Suprapubic skin (tissue), 4 donors: ENCODE data around the gene CD84.
"Not testable (repeated sequence)": the region's sequence is repeated elsewhere in the genome, so short reads cannot be mapped to it uniquely, and the experiment has no call there.

Source experiments
- POLR2A ChIP-seq, 2 donors: fragments of 450-650 bp; IDR thresholded peaks; one replicate each; pipeline ENCODE4 v1.6.1; 2017; ENCODE audit warnings: antibody characterized with exemption in 2 of 2, mild to moderate bottlenecking in 2 of 2, moderate library complexity in 2 of 2
- POLR2AphosphoS5 ChIP-seq, 3 donors: sonication (generic); formaldehyde crosslinking; IDR thresholded peaks; one replicate each; pipeline ENCODE4 v1.6.1; 2017; ENCODE audit warnings: antibody characterized with exemption in 3 of 3
- TF ChIP-seq, protein P1 (sequence below), 2 donors: fragments of 200-600 bp in 1 of 2; fragments of 450-650 bp in 1 of 2; sonication (generic) in 1 of 2; IDR thresholded peaks; one replicate each; pipeline ENCODE4 v1.5.1; 2016 to 2019; ENCODE audit warnings: antibody characterized with exemption in 2 of 2, mild to moderate bottlenecking in 1 of 2, moderate library complexity in 1 of 2

GRCh38 chr1:160563230-160563629 is 16.1 kb downstream of the CD84 start:
- not testable (repeated sequence) for TF ChIP-seq POLR2A, POLR2AphosphoS5 (IDR thresholded peaks at IDR 0.05)
- TF ChIP-seq, protein P1, sequence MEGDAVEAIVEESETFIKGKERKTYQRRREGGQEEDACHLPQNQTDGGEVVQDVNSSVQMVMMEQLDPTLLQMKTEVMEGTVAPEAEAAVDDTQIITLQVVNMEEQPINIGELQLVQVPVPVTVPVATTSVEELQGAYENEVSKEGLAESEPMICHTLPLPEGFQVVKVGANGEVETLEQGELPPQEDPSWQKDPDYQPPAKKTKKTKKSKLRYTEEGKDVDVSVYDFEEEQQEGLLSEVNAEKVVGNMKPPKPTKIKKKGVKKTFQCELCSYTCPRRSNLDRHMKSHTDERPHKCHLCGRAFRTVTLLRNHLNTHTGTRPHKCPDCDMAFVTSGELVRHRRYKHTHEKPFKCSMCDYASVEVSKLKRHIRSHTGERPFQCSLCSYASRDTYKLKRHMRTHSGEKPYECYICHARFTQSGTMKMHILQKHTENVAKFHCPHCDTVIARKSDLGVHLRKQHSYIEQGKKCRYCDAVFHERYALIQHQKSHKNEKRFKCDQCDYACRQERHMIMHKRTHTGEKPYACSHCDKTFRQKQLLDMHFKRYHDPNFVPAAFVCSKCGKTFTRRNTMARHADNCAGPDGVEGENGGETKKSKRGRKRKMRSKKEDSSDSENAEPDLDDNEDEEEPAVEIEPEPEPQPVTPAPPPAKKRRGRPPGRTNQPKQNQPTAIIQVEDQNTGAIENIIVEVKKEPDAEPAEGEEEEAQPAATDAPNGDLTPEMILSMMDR (IDR thresholded peaks at IDR 0.05), result not testable (repeated sequence)
